Liver (tissue), 9 donors: ENCODE data around the gene PTPRN2. TPM values are rescaled to one million over a fixed set of nuclear protein-coding genes. Genes with fewer than 3 reads are reported as not detected.

Experiments
- DNase-seq: peaks from one replicate; pipeline ENCODE4 v3.0.0-alpha.2; 2017; ENCODE audit warnings: low spot score
- H3K27ac ChIP-seq, 2 donors: one replicate each; pipeline ENCODE4 v1.7.0; 2013; ENCODE audit warnings: inconsistent platforms in 2 of 2, low read length in 2 of 2, control low read depth in 1 of 2, low read depth in 1 of 2, mild to moderate bottlenecking in 1 of 2
- H3K27me3 ChIP-seq, 4 donors: one replicate each; pipeline versions ENCODE4 v1.6.1 to v1.7.0; 2013; ENCODE audit warnings: low read length in 3 of 4, inconsistent platforms in 1 of 4, mild to moderate bottlenecking in 1 of 4, moderate library complexity in 1 of 4; ENCODE audit not compliant: control insufficient read depth in 4 of 4, insufficient read depth in 4 of 4
- H3K36me3 ChIP-seq, 4 donors: one replicate each; pipeline versions ENCODE4 v1.6.1 to v1.7.0; 2013; ENCODE audit warnings: low read length in 3 of 4, mild to moderate bottlenecking in 3 of 4, low read depth in 1 of 4, moderate library complexity in 1 of 4; ENCODE audit not compliant: control insufficient read depth in 4 of 4, insufficient read depth in 3 of 4
- H3K4me1 ChIP-seq, 4 donors: one replicate each; pipeline versions ENCODE4 v1.6.1 to v1.7.0; 2013; ENCODE audit warnings: low read length in 3 of 4, mild to moderate bottlenecking in 3 of 4, moderate library complexity in 1 of 4; ENCODE audit not compliant: control insufficient read depth in 4 of 4, insufficient read depth in 4 of 4
- H3K4me3 ChIP-seq, 3 donors: one replicate each; pipeline versions ENCODE4 v1.6.1 to v1.7.0; 2013; ENCODE audit warnings: low read length in 3 of 3, control low read depth in 1 of 3, low read depth in 1 of 3, mild to moderate bottlenecking in 1 of 3
- H3K9ac ChIP-seq, 2 donors: one replicate each; pipeline ENCODE4 v1.7.0; 2013; ENCODE audit warnings: low read length in 2 of 2, mild to moderate bottlenecking in 2 of 2, moderate library complexity in 2 of 2, control low read depth in 1 of 2, low read depth in 1 of 2
- H3K9me3 ChIP-seq, 4 donors: one replicate each; pipeline versions ENCODE4 v1.6.1 to v1.7.0; 2013; ENCODE audit warnings: low read length in 3 of 4; ENCODE audit not compliant: control insufficient read depth in 4 of 4
- ATF3 ChIP-seq: IDR thresholded peaks from 2 replicates; pipeline ENCODE4 v1.6.1; 2016; ENCODE audit warnings: antibody characterized with exemption
- CTCF ChIP-seq: fragments of 150-350 bp; IDR thresholded peaks from 2 replicates; pipeline ENCODE4 v1.5.1; 2017; ENCODE audit warnings: improper control_type of control experiment, low read depth, low read length; ENCODE audit not compliant: missing input control
- EGR1 ChIP-seq, 2 donors: IDR thresholded peaks; 2 replicates each; pipeline ENCODE4 v1.6.1; 2016 to 2018; ENCODE audit warnings: antibody characterized with exemption in 2 of 2, low read depth in 2 of 2
- FOXA1 ChIP-seq: IDR thresholded peaks from 2 replicates; pipeline ENCODE4 v1.6.1; 2016; ENCODE audit warnings: antibody characterized with exemption
- FOXA2 ChIP-seq: IDR thresholded peaks from 2 replicates; pipeline ENCODE4 v1.6.1; 2016; ENCODE audit warnings: antibody characterized with exemption
- GABPA ChIP-seq, 2 donors: IDR thresholded peaks in 1 of 2; conservative IDR thresholded peaks in 1 of 2; 2 replicates each; pipeline ENCODE4 v1.6.1; 2016; ENCODE audit warnings: antibody characterized with exemption in 2 of 2, mild to moderate bottlenecking in 1 of 2, moderate library complexity in 1 of 2
- HNF4A ChIP-seq, 2 donors: conservative IDR thresholded peaks; 2 replicates each; pipeline ENCODE4 v1.6.1; 2016; ENCODE audit warnings: antibody characterized with exemption in 2 of 2, mild to moderate bottlenecking in 2 of 2
- HNF4G ChIP-seq: IDR thresholded peaks from 2 replicates; pipeline ENCODE4 v1.6.1; 2016; ENCODE audit warnings: antibody characterized with exemption
- JUND ChIP-seq, 2 donors: IDR thresholded peaks; 2 replicates each; pipeline ENCODE4 v1.6.1; 2016; ENCODE audit warnings: antibody characterized with exemption in 2 of 2
- MAX ChIP-seq: IDR thresholded peaks from 2 replicates; pipeline ENCODE4 v1.6.1; 2016; ENCODE audit warnings: antibody characterized with exemption
- NR2F2 ChIP-seq: IDR thresholded peaks from 2 replicates; pipeline ENCODE4 v1.6.1; 2016; ENCODE audit warnings: antibody characterized with exemption
- RAD21 ChIP-seq, 2 donors: IDR thresholded peaks; 2 replicates each; pipeline ENCODE4 v1.6.1; 2016; ENCODE audit warnings: antibody characterized with exemption in 2 of 2, mild to moderate bottlenecking in 2 of 2
- REST ChIP-seq: IDR thresholded peaks from 2 replicates; pipeline ENCODE4 v1.6.1; 2016; ENCODE audit warnings: antibody characterized with exemption, mild to moderate bottlenecking
- RXRA ChIP-seq, 2 donors: IDR thresholded peaks; 2 replicates each; pipeline ENCODE4 v1.6.1; 2017 to 2018; ENCODE audit warnings: antibody characterized with exemption in 2 of 2, mild to moderate bottlenecking in 1 of 2
- SP1 ChIP-seq: IDR thresholded peaks from 2 replicates; pipeline ENCODE4 v1.6.1; 2018; ENCODE audit warnings: antibody characterized with exemption, mild to moderate bottlenecking
- TAF1 ChIP-seq: conservative IDR thresholded peaks from 2 replicates; pipeline ENCODE4 v1.6.1; 2016; ENCODE audit warnings: antibody characterized with exemption, mild to moderate bottlenecking
- YY1 ChIP-seq: IDR thresholded peaks from 2 replicates; pipeline ENCODE4 v1.6.1; 2016; ENCODE audit warnings: antibody characterized with exemption, mild to moderate bottlenecking
- ZBTB33 ChIP-seq: IDR thresholded peaks from 2 replicates; pipeline ENCODE4 v1.6.1; 2016; ENCODE audit warnings: antibody characterized with exemption
- WGBS: extraction: QIAGEN DNeasy Blood & Tissue Kit; methylation state at CpG from one replicate; pipeline ENCODE4 v1.1.7; 2013; 5-methylcytosine and 5-hydroxymethylcytosine counted together
- polyA plus RNA-seq, 2 donors: library from polyadenylated mRNA; stranded (reverse) in 1 of 2; unstranded in 1 of 2; fragments of 200-250 nt in 1 of 2; fragments of >200 nt in 1 of 2; fragmentation: Nextera tagmentation in 1 of 2; extraction: Ambion mirVana in 1 of 2; gene quantifications; one replicate each; pipeline versions ENCODE4 v1.2.1 to v1.2.3, GENCODE V29; 2013 to 2015
- total RNA-seq, 2 donors: library from RNA; depleted of rRNA; stranded (reverse); fragments of >200 nt; gene quantifications; one replicate each; pipeline ENCODE4 v1.2.3, GENCODE V29; 2014
- donor health status: healthy.
- donor health status: healthy.
- donor health status: healthy.
- donor health status: healthy.
- donor health status: healthy.

Gene PTPRN2
- total and polyA plus RNA-seq, 4 donors: 0.75 to 1.9 (median 1.1) TPM

GRCh38 chr7:158529181-158530096 lies 58.2 kb downstream of the PTPRN2 start:
- TF ChIP-seq ZBTB33 (no peak), ATF3 (no peak), SP1 (no peak), EGR1 (IDR thresholded peaks at IDR 0.05; ENCODE audit: low read depth in 2 of 2) (no peak)
- WGBS: 74% methylated on average over 21 of the region's 21 CpGs
- DNase-seq: no peak

GRCh38 chr7:158527915-158528502 lies 59.6 kb downstream of the PTPRN2 start:
- no peak for DNase-seq
- H3K36me3 ChIP-seq: no peaks in the 10 kb centered on the region
- no peak overlapping the region for H3K9ac ChIP-seq
- H3K9me3 ChIP-seq: no peaks in the 10 kb centered on the region
- H3K4me3 ChIP-seq: no peak overlapping the region
- no peaks in the 10 kb centered on the region for H3K27me3 ChIP-seq
- no peak overlapping the region for H3K27ac ChIP-seq
- WGBS: 70% methylated on average over 14 of the region's 14 CpGs
- TF ChIP-seq YY1 (no peak), RAD21 (IDR thresholded peaks at IDR 0.05) (no peak), TAF1 (no peak), CTCF (no peak), HNF4G (no peak), FOXA2 (no peak), ATF3 (no peak), MAX (no peak), HNF4A (conservative IDR thresholded peaks at IDR 0.05) (no peak), SP1 (no peak), ZBTB33 (no peak), RXRA (IDR thresholded peaks at IDR 0.05) (no peak), FOXA1 (no peak), GABPA (IDR thresholded peaks at IDR 0.05 in 1 of 2, conservative IDR thresholded peaks at IDR 0.05 in 1 of 2) (no peak), NR2F2 (no peak), JUND (IDR thresholded peaks at IDR 0.05) (no peak), REST (no peak), EGR1 (IDR thresholded peaks at IDR 0.05; ENCODE audit: low read depth in 2 of 2) (no peak)
- H3K4me1 ChIP-seq: no peaks in the 10 kb centered on the region

More at GRCh38 chr7:158529181-158530096, 58.2 kb downstream of the PTPRN2 start:
- no peaks in the 10 kb centered on the region for H3K9me3 ChIP-seq
- H3K27me3 ChIP-seq: no peaks in the 10 kb centered on the region
- no peaks in the 10 kb centered on the region for H3K4me1 ChIP-seq
- H3K27ac ChIP-seq: no peak overlapping the region
- H3K9ac ChIP-seq: no peak overlapping the region
- H3K4me3 ChIP-seq: no peak overlapping the region
- H3K36me3 ChIP-seq: no peaks in the 10 kb centered on the region
